Activated CD8-positive, alpha-beta T cell treated with anti-CD3 and anti-CD28 coated beads for 36 hours (primary cell): ENCODE measurements around the gene CAV3. TPM values are rescaled to one million over a fixed set of nuclear protein-coding genes. Genes with fewer than 3 reads are reported as not detected.

Experiments
- ATAC-seq: fragments of 200-7000 bp; cut with Tn5 transposase; one replicate; pipeline ENCODE4 v1.10.0; 2021; ENCODE audit warnings: mild to moderate bottlenecking, moderate library complexity
- CTCF ChIA-PET: fragments of 350-600 bp; sonication (Branson Sonifier 250); formaldehyde crosslinking; loops from one replicate; lab custom pipeline; 2021; ENCODE audit warnings: antibody characterized with exemption; lab: Charles Lee
- POLR2A ChIA-PET: fragments of 350-600 bp; sonication (Branson Sonifier 250); formaldehyde crosslinking; loops from one replicate; lab custom pipeline; 2021; ENCODE audit warnings: antibody characterized with exemption; lab: Charles Lee
- DNase-seq: peaks from one replicate; pipeline ENCODE4 v3.0.0-alpha.2; 2020
- H3K27ac Mint-ChIP-seq: one replicate; pipeline ENCODE4 v1.8.0; 2021; ENCODE audit warnings: mild to moderate bottlenecking, mixed read lengths
- H3K27me3 Mint-ChIP-seq: one replicate; pipeline ENCODE4 v1.8.0; 2021; ENCODE audit warnings: mixed read lengths
- H3K36me3 Mint-ChIP-seq: one replicate; pipeline ENCODE4 v1.8.0; 2021; ENCODE audit warnings: low read depth, mixed read lengths
- H3K4me1 Mint-ChIP-seq: one replicate; pipeline ENCODE4 v1.8.0; 2021; ENCODE audit warnings: low read depth, mixed read lengths
- H3K4me3 Mint-ChIP-seq: one replicate; pipeline ENCODE4 v1.8.0; 2021; ENCODE audit warnings: mild to moderate bottlenecking, moderate library complexity, mixed read lengths
- H3K9me3 Mint-ChIP-seq: one replicate; pipeline ENCODE4 v1.8.0; 2021; ENCODE audit warnings: mixed read lengths
- CTCF ChIP-seq: fragments of 200-600 bp; IDR thresholded peaks from one replicate; pipeline ENCODE4 v1.8.0; 2022; ENCODE audit warnings: antibody characterized with exemption, mild to moderate bottlenecking
- intact Hi-C: fragments of 100-400 bp; cut with micrococcal nuclease; formaldehyde crosslinking; loops from one replicate; pipeline ENCODE4 v1.10.0; 2022
- total RNA-seq, 2 experiments: library from RNA; stranded (reverse); gene quantifications; one replicate each; pipeline ENCODE4 v1.2.3, GENCODE V29; 2021

CAV3 gene
- total RNA-seq, 2 experiments from 2014 or later: not detected

GRCh38 chr3:8752832-8753231 is 19.2 kb downstream of the CAV3 start:
- no peak for ATAC-seq

GRCh38 chr3:8755097-8755496 is 21.5 kb downstream of the CAV3 start:
- peaks cover 2% of the 10 kb centered on the region for H3K27me3 Mint-ChIP-seq
- POLR2A ChIA-PET: no interaction called here
- ATAC-seq (no peak), DNase-seq (no peak)
- TF ChIP-seq CTCF: no peak
- no peaks in the 10 kb centered on the region for H3K4me1 Mint-ChIP-seq
- no peak overlapping the region for H3K4me3 Mint-ChIP-seq
- no peaks in the 10 kb centered on the region for H3K36me3 Mint-ChIP-seq
- CTCF ChIA-PET: interaction anchor here (2.0 kb wide), 1 partner anchor 15 kb away, joined by 7 read pairs; the partner anchor contains the start of gene OXTR
- intact Hi-C loops: no loop called here
- no peaks in the 10 kb centered on the region for H3K9me3 Mint-ChIP-seq
- H3K27ac Mint-ChIP-seq: no peak overlapping the region

More at GRCh38 chr3:8752832-8753231, 19.2 kb downstream of the CAV3 start:
- TF ChIP-seq CTCF: no peak
- POLR2A ChIA-PET: no interaction called here
- H3K9me3 Mint-ChIP-seq: no peaks in the 10 kb centered on the region
- H3K36me3 Mint-ChIP-seq: no peaks in the 10 kb centered on the region
- CTCF ChIA-PET: no interaction called here
- no peak overlapping the region for H3K27ac Mint-ChIP-seq
- H3K27me3 Mint-ChIP-seq: peaks cover 2% of the 10 kb centered on the region
- H3K4me3 Mint-ChIP-seq: no peak overlapping the region
- H3K4me1 Mint-ChIP-seq: no peaks in the 10 kb centered on the region
- intact Hi-C loops: no loop called here
- no peak for DNase-seq

GRCh38 chr3:8755564-8756237 is 22.1 kb downstream of the CAV3 start:
- POLR2A ChIA-PET: no interaction called here
- H3K9me3 Mint-ChIP-seq: no peaks in the 10 kb centered on the region
- DNase-seq (no peak), ATAC-seq (no peak)
- intact Hi-C loops: no loop called here
- no peak overlapping the region for H3K27ac Mint-ChIP-seq
- no peaks in the 10 kb centered on the region for H3K36me3 Mint-ChIP-seq
- no peaks in the 10 kb centered on the region for H3K4me1 Mint-ChIP-seq
- H3K27me3 Mint-ChIP-seq: peaks cover 2% of the 10 kb centered on the region
- CTCF ChIA-PET: interaction anchor here (2.0 kb wide), 1 partner anchor 14 kb away, joined by 7 read pairs; the partner anchor contains the start of gene OXTR
- H3K4me3 Mint-ChIP-seq: no peak overlapping the region
- no peak for TF ChIP-seq CTCF

GRCh38 chr3:8756671-8757070 is 23.1 kb downstream of the CAV3 start:
- ChIA-PET POLR2A (no interaction called here), CTCF (no interaction called here)
- no peaks in the 10 kb centered on the region for H3K4me1 Mint-ChIP-seq
- no peak for TF ChIP-seq CTCF
- H3K27ac Mint-ChIP-seq: no peak overlapping the region
- ATAC-seq: no peak
- H3K36me3 Mint-ChIP-seq: no peaks in the 10 kb centered on the region
- intact Hi-C loops: no loop called here
- no peaks in the 10 kb centered on the region for H3K9me3 Mint-ChIP-seq
- no peak for DNase-seq
- peaks cover 2% of the 10 kb centered on the region for H3K27me3 Mint-ChIP-seq
- H3K4me3 Mint-ChIP-seq: no peak overlapping the region
